GM18502 (cell line): ENCODE data around the gene RYR2.

Experiments used
- ATAC-seq: cut with Tn5 transposase; IDR thresholded peaks from one replicate; pipeline ENCODE4 v1.9.1; 2021; ENCODE audit warnings: mild to moderate bottlenecking; ENCODE audit not compliant: unreplicated experiment, poor library complexity

The RYR2 gene

DNA sequence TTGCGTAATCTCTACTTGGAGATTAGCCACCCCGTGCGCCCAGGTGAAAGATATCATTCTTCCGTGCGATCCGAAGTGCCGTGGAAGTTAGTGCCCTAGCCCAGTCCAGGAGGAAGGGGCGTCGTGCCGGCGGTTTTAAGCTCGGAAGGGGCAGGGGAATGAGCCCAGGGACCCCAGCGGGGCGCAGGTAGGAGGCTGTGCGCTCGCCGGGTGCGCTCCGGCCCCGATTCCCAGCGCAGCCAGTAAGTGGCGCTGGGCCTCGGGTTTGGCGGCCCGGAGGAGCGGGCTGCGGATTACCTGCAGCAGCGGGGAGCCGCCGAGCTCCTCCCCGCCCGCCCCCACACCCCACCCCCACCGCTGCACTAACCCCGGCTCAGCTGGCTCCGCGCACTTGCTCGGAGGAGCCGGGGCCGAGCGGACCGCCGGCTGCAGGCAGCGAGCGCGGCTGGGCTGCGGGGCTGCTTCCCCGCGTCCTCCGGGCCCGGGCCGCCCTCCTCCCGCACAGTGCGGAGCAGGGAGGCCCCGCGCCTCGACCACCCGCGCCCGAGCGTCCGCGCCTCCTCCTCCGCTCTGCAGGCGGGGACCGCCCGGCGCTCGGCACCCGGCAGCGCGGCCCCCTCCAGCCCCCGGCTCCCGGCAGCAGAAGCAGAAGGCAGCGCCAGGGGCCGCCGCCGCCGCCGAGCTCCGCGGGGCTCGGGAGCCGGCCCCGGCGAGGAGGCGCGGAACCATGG, at the start of gene RYR2:
RYR2 (plus strand) TSS at position 390 of the 731 bp plus-strand sequence; CDS start at position 728, 338 bp downstream.
- no peak for ATAC-seq

GRCh38 chr1:236992449-236992848, 49.5 kb upstream of the RYR2 start:
- no peak for ATAC-seq

GRCh38 chr1:236994450-236994849, 47.5 kb upstream of the RYR2 start:
- no peak for ATAC-seq

DNA sequence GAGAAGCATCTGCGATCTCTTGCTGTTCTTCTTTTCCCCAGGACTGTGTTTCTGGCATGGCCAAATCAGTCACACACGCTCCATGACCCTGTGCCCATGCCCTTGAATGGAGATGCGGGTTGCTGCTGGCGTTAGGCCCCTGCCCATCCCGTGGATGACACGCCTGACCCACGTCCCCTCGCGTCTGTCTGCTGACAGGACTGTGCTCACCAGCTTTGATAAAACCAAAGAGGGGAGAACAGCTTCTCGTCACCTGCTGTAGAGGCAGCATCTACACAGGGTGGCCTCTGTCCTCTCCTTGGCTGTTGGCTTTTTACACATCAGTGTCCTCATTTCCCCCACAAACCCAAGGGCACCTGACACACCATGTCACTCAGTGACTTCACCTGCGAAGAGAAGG, 44.6 kb upstream of the RYR2 start:
- ATAC-seq = no peak

DNA sequence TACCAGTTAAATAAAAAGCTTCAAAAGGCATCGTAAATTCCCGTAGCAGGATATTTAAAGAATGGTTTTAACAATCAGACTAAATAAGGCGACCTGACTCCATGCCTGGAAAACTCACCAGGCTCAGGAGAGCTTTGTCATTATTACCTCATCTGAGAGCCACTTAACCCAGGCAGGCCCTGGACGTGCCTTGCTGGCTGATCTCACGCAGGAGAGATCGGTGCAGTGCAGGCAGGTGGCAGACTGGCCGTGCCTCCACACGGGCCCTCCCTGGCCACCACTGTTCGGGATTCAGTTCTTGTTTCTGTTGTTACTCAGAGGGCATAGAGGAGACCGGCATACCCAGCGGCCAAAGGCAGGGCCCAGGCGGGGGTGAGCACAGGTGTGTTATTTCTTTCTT, 44.1 kb upstream of the RYR2 start:
- no peak for ATAC-seq

DNA sequence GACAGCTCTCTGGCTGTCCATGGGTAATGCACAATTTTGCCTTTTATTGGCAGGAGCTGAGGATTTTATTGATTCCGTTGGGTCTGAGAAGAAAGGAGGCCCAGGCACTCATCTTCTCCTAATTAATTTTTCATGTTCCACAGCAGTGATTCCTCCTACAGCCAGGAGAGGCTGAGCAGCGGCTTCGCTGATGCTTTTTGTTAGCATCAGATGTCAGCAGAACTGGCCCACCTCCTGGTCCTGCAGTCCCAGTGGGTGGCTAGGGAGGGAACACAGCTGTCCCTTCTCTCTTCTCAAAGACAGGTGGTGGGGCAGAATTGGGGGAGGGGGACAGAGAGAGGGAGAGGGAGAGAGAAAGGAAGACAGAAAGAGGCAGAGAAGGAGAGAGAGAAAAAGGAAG, 43.4 kb upstream of the RYR2 start:
- ATAC-seq = no peak

GRCh38 chr1:237000191-237000590, 41.8 kb upstream of the RYR2 start:
- no peak for ATAC-seq

DNA sequence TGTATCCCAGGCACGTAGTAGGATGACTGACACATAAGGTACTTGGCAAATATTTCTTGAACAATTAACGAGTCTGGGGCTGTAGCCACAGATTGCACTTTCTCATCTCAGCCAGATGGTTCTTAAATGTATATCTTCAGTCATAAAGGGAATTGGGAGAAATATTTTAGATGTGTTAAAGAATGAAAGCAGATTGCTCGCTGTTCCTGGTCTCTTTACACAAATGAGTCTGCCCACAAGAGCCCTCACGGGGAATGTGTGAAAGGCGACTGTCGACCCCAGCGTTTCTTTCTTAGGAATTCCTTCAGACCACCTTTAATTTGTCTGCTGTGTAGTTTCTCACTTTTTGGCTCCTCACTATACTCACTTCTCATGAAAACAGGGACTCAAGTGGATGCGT, 38.5 kb upstream of the RYR2 start:
- no peak for ATAC-seq

GRCh38 chr1:237004116-237004515, 37.9 kb upstream of the RYR2 start, which contains the start of gene MT1HL1:
Gene MT1HL1 (minus strand): TSS chr1:237004441. CDS start chr1:237004372, 69 bp downstream.
- no peak for ATAC-seq

DNA sequence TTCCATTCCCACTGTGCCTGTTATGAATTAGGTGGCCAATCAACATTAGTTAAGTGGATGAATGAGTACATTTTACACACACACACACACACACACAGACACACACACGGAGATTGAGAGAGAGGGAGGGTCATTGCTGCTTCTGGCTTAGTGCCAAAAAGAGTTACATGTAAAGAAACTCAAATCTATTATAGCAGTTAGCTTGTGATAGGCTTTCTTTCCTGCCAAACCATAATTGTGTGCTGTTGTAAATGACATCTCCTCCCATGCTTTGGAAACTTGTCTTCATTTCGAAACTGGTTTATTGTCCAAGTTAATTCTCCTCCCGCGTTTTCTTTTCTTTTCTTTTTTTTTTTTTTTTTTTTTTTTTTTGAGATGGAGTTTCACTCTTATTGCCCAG, 36.3 kb upstream of the RYR2 start:
- no peak for ATAC-seq

DNA sequence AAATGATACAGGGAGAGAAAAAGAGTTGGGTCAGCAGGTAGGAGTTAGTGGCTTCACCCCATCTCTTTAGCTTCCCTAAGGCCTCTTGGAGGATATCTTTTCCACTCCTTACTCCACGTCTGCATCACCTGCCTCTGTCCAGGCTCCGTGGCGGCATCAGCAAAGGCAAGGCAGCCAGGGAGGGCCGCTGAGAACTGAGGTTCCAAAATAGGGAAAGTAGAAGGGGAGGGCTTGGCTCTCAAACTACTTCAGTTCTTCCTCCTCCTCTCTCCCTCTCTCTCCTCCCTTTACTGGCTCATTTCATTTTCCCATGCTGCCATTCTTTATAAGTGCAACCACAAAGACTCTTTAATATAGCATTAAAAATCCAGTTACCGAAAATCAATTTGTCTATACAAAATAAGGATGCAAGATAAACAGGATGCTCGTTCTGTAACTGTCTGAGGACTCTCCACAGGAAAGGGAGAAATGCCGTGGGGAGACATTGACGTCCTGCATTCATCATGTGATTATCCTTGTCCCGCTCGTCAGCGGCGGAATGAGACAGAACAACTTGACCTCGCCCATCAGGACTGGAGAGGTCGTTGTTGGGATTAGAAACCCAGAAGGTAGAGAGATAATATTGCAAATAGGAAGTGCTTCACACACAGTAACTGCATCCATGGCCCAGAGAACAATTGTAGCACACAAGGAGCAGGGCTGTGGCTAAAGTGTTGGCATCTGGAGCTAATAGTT, 34.7 kb upstream of the RYR2 start:
- no peak for ATAC-seq

- no peak for ATAC-seq
These were observed 32.4 kb upstream of the RYR2 start for GRCh38 chr1:237009611-237010010.

GRCh38 chr1:237011432-237011831, 30.6 kb upstream of the RYR2 start:
- no peak for ATAC-seq

- ATAC-seq = no peak
These were observed 29.6 kb upstream of the RYR2 start for GRCh38 chr1:237012361-237012760.

- ATAC-seq = no peak
These were observed 29.1 kb upstream of the RYR2 start for GRCh38 chr1:237012788-237013383.

- ATAC-seq = no peak
These were observed 28.4 kb upstream of the RYR2 start for GRCh38 chr1:237013608-237014007.

- ATAC-seq = no peak
These were observed 25.4 kb upstream of the RYR2 start for GRCh38 chr1:237016626-237017025.

- no peak for ATAC-seq
These were observed 23.1 kb upstream of the RYR2 start for GRCh38 chr1:237018896-237019295.

GRCh38 chr1:237025358-237026074, 16.5 kb upstream of the RYR2 start:
- ATAC-seq = no peak

- no peak for ATAC-seq
These were observed 12.7 kb upstream of the RYR2 start for GRCh38 chr1:237029240-237029639.
